ENCODE data around the gene HES1.

The HES1 gene

GRCh38 chr3:194169595-194169994 lies 33.6 kb downstream of the HES1 start:
- Histone ChIP-seq H2AFZ (ENCODE audit: low read depth, low read length, severe bottlenecking) (no peak overlapping the region), H3F3A (ENCODE audit: insufficient read depth) (no peaks in the 10 kb centered on the region), H3K9me2 (replicated peaks; ENCODE audit: insufficient read depth, low read length) (no peaks in the 10 kb centered on the region), H3K79me2 (ENCODE audit: insufficient read depth, low read length) (no peaks in the 10 kb centered on the region), H3K27ac (ENCODE audit: low read depth, low read length) (no peak overlapping the region), H3K4me2 (ENCODE audit: low read depth, low read length, poor library complexity, severe bottlenecking) (no peak overlapping the region), H3K4me3 (ENCODE audit: insufficient read depth, low read length, poor library complexity, severe bottlenecking) (no peak overlapping the region), H4K20me1 (ENCODE audit: low read depth, low read length) (no peaks in the 10 kb centered on the region), H3K9ac (ENCODE audit: low read length) (no peak overlapping the region), H3K36me3 (ENCODE audit: low read length) (no peaks in the 10 kb centered on the region), H3K27me3 (ENCODE audit: low read length) (no peaks in the 10 kb centered on the region), H3K9me3 (ENCODE audit: insufficient read depth, low read length) (no peaks in the 10 kb centered on the region)
- TF ChIP-seq EZH2phosphoT487 (conservative IDR thresholded peaks at IDR 0.05; ENCODE audit: low read length) = no peak
- TF ChIP-seq CTCF (IDR thresholded peaks at IDR 0.05; ENCODE audit: insufficient read depth, low read length, poor library complexity, severe bottlenecking) = no peak

GRCh38 chr3:194170793-194171192 lies 34.8 kb downstream of the HES1 start:
- no peak overlapping the region for H3K4me3 ChIP-seq (ENCODE audit: insufficient read depth, low read length, poor library complexity, severe bottlenecking)
- TF ChIP-seq CTCF (IDR thresholded peaks at IDR 0.05; ENCODE audit: insufficient read depth, low read length, poor library complexity, severe bottlenecking) (no peak), EZH2phosphoT487 (conservative IDR thresholded peaks at IDR 0.05; ENCODE audit: low read length) (no peak)
- no peak overlapping the region for H2AFZ ChIP-seq (ENCODE audit: low read depth, low read length, severe bottlenecking)
- H3K9ac ChIP-seq (ENCODE audit: low read length) = no peak overlapping the region
- H3K27me3 ChIP-seq (ENCODE audit: low read length) = no peaks in the 10 kb centered on the region
- no peaks in the 10 kb centered on the region for H3K36me3 ChIP-seq (ENCODE audit: low read length)
- H3K4me2 ChIP-seq (ENCODE audit: low read depth, low read length, poor library complexity, severe bottlenecking) = no peak overlapping the region
- no peaks in the 10 kb centered on the region for H3K9me3 ChIP-seq (ENCODE audit: insufficient read depth, low read length)
- no peaks in the 10 kb centered on the region for H4K20me1 ChIP-seq (ENCODE audit: low read depth, low read length)
- H3K27ac ChIP-seq (ENCODE audit: low read depth, low read length) = no peak overlapping the region
- no peaks in the 10 kb centered on the region for H3F3A ChIP-seq (ENCODE audit: insufficient read depth)
- H3K79me2 ChIP-seq (ENCODE audit: insufficient read depth, low read length) = no peaks in the 10 kb centered on the region
- no peaks in the 10 kb centered on the region for H3K9me2 ChIP-seq (replicated peaks; ENCODE audit: insufficient read depth, low read length)

GRCh38 chr3:194174406-194174805 lies 38.5 kb downstream of the HES1 start:
- TF ChIP-seq CTCF (IDR thresholded peaks at IDR 0.05; ENCODE audit: insufficient read depth, low read length, poor library complexity, severe bottlenecking) (no peak), EZH2phosphoT487 (conservative IDR thresholded peaks at IDR 0.05; ENCODE audit: low read length) (no peak)
- no peaks in the 10 kb centered on the region for H3K27me3 ChIP-seq (ENCODE audit: low read length)

More at GRCh38 chr3:194174406-194174805, 38.5 kb downstream of the HES1 start:
- no peak overlapping the region for H3K4me2 ChIP-seq (ENCODE audit: low read depth, low read length, poor library complexity, severe bottlenecking)
- no peaks in the 10 kb centered on the region for H3K9me2 ChIP-seq (replicated peaks; ENCODE audit: insufficient read depth, low read length)
- H3K79me2 ChIP-seq (ENCODE audit: insufficient read depth, low read length) = no peaks in the 10 kb centered on the region
- no peaks in the 10 kb centered on the region for H3F3A ChIP-seq (ENCODE audit: insufficient read depth)
- no peak overlapping the region for H3K4me3 ChIP-seq (ENCODE audit: insufficient read depth, low read length, poor library complexity, severe bottlenecking)
- H3K36me3 ChIP-seq (ENCODE audit: low read length) = no peaks in the 10 kb centered on the region
- no peak overlapping the region for H3K27ac ChIP-seq (ENCODE audit: low read depth, low read length)
- no peaks in the 10 kb centered on the region for H4K20me1 ChIP-seq (ENCODE audit: low read depth, low read length)
- H3K9ac ChIP-seq (ENCODE audit: low read length) = no peak overlapping the region
- H3K9me3 ChIP-seq (ENCODE audit: insufficient read depth, low read length) = no peaks in the 10 kb centered on the region
- no peak overlapping the region for H2AFZ ChIP-seq (ENCODE audit: low read depth, low read length, severe bottlenecking)

Measured in SU-DHL-6 (cell line).